Neutrophil (primary cell): ENCODE results near the gene TENM4.

Experiments
- H3K27ac ChIP-seq: fragments of 200-600 bp; sonication (generic); 2 replicates; pipeline ENCODE4 v1.5.1; 2016; ENCODE audit warnings: mild to moderate bottlenecking, moderate library complexity
- H3K27me3 ChIP-seq: fragments of 200-600 bp; sonication (generic); 2 replicates; pipeline ENCODE4 v1.6.0; 2016; ENCODE audit warnings: mild to moderate bottlenecking
- H3K36me3 ChIP-seq: fragments of 200-600 bp; sonication (generic); 2 replicates; pipeline ENCODE4 v1.5.1; 2017
- H3K4me1 ChIP-seq, 2 experiments: fragments of 200-600 bp in 1 of 2; sonication (generic) in 1 of 2; 1 replicate in 1 of 2; 2 replicates in 1 of 2; pipeline versions ENCODE4 v1.5.1 to v1.6.1; 2013 to 2016; ENCODE audit warnings: low read depth in 1 of 2, low read length in 1 of 2, mild to moderate bottlenecking in 1 of 2, moderate library complexity in 1 of 2; ENCODE audit not compliant: control insufficient read depth in 1 of 2, insufficient read depth in 1 of 2
- H3K4me3 ChIP-seq, 2 experiments: fragments of 200-600 bp in 1 of 2; sonication (generic) in 1 of 2; 1 replicate in 1 of 2; 2 replicates in 1 of 2; pipeline ENCODE4 v1.5.1; 2013 to 2016; ENCODE audit warnings: low read depth in 1 of 2, low read length in 1 of 2, mild to moderate bottlenecking in 1 of 2, moderate library complexity in 1 of 2
- H3K9me3 ChIP-seq: fragments of 200-600 bp; sonication (generic); 2 replicates; pipeline ENCODE4 v1.5.1; 2016
- TF ChIP-seq, protein P1 (sequence below): fragments of 200-600 bp; sonication (generic); IDR thresholded peaks from 2 replicates; pipeline ENCODE4 v1.5.1; 2016; ENCODE audit warnings: antibody characterized with exemption

Gene TENM4

GRCh38 chr11:79044201-79044600, 396.6 kb downstream of the TENM4 start:
- peaks cover 38% of the 10 kb centered on the region for H3K27me3 ChIP-seq
- H3K4me1 ChIP-seq, result no peaks in the 10 kb centered on the region
- no peak overlapping the region for H3K4me3 ChIP-seq
- H3K27ac ChIP-seq, result no peak overlapping the region
- TF ChIP-seq, protein P1, sequence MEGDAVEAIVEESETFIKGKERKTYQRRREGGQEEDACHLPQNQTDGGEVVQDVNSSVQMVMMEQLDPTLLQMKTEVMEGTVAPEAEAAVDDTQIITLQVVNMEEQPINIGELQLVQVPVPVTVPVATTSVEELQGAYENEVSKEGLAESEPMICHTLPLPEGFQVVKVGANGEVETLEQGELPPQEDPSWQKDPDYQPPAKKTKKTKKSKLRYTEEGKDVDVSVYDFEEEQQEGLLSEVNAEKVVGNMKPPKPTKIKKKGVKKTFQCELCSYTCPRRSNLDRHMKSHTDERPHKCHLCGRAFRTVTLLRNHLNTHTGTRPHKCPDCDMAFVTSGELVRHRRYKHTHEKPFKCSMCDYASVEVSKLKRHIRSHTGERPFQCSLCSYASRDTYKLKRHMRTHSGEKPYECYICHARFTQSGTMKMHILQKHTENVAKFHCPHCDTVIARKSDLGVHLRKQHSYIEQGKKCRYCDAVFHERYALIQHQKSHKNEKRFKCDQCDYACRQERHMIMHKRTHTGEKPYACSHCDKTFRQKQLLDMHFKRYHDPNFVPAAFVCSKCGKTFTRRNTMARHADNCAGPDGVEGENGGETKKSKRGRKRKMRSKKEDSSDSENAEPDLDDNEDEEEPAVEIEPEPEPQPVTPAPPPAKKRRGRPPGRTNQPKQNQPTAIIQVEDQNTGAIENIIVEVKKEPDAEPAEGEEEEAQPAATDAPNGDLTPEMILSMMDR, result no peak
- no peaks in the 10 kb centered on the region for H3K9me3 ChIP-seq
- no peaks in the 10 kb centered on the region for H3K36me3 ChIP-seq

- Histone ChIP-seq H3K9me3 (no peaks in the 10 kb centered on the region), H3K4me3 (no peak overlapping the region), H3K4me1 (no peaks in the 10 kb centered on the region), H3K36me3 (no peaks in the 10 kb centered on the region), H3K27me3 (peaks cover 38% of the 10 kb centered on the region), H3K27ac (no peak overlapping the region)
- TF ChIP-seq, protein P1, result no peak
Observed at GRCh38 chr11:79043726-79044125, 397.1 kb downstream of the TENM4 start.

DNA sequence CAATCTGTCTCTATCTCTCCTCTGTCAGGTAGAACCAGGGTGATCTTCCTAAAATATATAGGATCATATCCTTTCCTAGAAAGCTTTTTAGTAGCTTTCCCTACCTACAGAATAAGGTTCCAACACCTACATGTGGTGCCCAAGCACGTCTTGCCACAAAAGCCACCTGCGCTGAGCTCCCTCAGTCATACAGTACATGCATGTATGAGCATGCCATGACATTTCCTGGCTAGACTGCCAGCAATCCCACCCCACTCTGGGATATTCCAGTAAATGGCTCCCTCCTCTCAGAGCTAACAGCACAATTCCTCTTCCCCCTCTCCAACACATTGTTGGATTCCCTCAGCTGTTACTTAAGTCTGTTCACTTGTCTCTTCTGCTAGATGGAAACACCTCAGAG, 398.0 kb downstream of the TENM4 start:
- H3K27me3 ChIP-seq, result peaks cover 38% of the 10 kb centered on the region
- no peaks in the 10 kb centered on the region for H3K36me3 ChIP-seq
- H3K4me3 ChIP-seq, result no peak overlapping the region
- H3K27ac ChIP-seq, result no peak overlapping the region
- H3K9me3 ChIP-seq, result no peaks in the 10 kb centered on the region
- no peaks in the 10 kb centered on the region for H3K4me1 ChIP-seq
- TF ChIP-seq, protein P1, result no peak

- no peaks in the 10 kb centered on the region for H3K4me1 ChIP-seq
- H3K9me3 ChIP-seq, result no peaks in the 10 kb centered on the region
- H3K4me3 ChIP-seq, result no peak overlapping the region
- TF ChIP-seq, protein P1, result no peak
- H3K27ac ChIP-seq, result no peak overlapping the region
- H3K27me3 ChIP-seq, result peaks cover 34% of the 10 kb centered on the region
- no peaks in the 10 kb centered on the region for H3K36me3 ChIP-seq
Observed at GRCh38 chr11:79040348-79040747, 400.5 kb downstream of the TENM4 start.

DNA sequence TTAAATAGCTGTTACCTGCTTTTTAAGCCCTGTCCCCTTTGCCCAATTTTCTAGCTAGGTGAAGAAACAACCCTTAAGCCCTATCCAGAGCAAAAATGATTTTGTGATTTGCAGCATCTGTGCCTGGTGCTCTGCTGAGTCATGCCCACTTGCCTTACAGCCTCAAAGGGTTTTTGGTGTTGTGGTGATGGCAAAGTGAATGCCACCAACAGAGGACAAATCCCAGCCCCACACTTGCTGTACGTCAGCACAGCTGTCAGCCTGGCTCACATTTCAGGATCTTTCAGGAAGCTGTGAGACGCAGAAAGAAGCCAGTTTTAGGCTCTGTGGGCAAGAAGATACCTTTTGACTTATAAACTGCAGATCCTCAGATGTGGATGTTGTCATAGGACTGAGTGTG, 401.7 kb downstream of the TENM4 start:
- TF ChIP-seq, protein P1, result no peak
- H3K27me3 ChIP-seq, result peaks cover 31% of the 10 kb centered on the region

GRCh38 chr11:79035881-79036280, 404.9 kb downstream of the TENM4 start:
- TF ChIP-seq, protein P1, result no peak
- H3K27me3 ChIP-seq, result peaks cover 52% of the 10 kb centered on the region
- no peaks in the 10 kb centered on the region for H3K4me1 ChIP-seq
- H3K9me3 ChIP-seq, result no peaks in the 10 kb centered on the region
- H3K36me3 ChIP-seq, result no peaks in the 10 kb centered on the region
- no peak overlapping the region for H3K4me3 ChIP-seq
- no peak overlapping the region for H3K27ac ChIP-seq

More for the DNA sequence above, 401.7 kb downstream of the TENM4 start:
- no peak overlapping the region for H3K27ac ChIP-seq
- no peak overlapping the region for H3K4me3 ChIP-seq
- H3K4me1 ChIP-seq, result no peaks in the 10 kb centered on the region
- no peaks in the 10 kb centered on the region for H3K36me3 ChIP-seq
- no peaks in the 10 kb centered on the region for H3K9me3 ChIP-seq
